ENCODE data around the gene NCAM1. TPM values are rescaled to one million over a fixed set of nuclear protein-coding genes. Genes with fewer than 3 reads are reported as not detected.

Gene NCAM1
- total and polyA plus RNA-seq, 9 of the 15 experiments (the other 6 are each of a cell fraction or from before 2014, with no cell fraction given) = 0.09 to 0.23 TPM; not detected in 7

GRCh38 chr11:113176599-113177360 lies 215.6 kb downstream of the NCAM1 start (continued):
- TF ChIP-seq TFAP4 (CRISPR knock-in tag; IDR thresholded peaks at IDR 0.05; ENCODE audit: borderline replicate concordance) = no peak
- no peak for TF ChIP-seq CTBP1 (IDR thresholded peaks at IDR 0.05; ENCODE audit: borderline replicate concordance)

GRCh38 chr11:113177671-113178070 lies 216.5 kb downstream of the NCAM1 start:
- Histone ChIP-seq H2AFZ (ENCODE audit: low read depth, low read length) (no peak overlapping the region), H4K20me1 (replicated peaks; ENCODE audit: control insufficient read depth, insufficient read depth, low read length) (no peaks in the 10 kb centered on the region), H3K4me3 (no peak overlapping the region), H3K9ac (ENCODE audit: insufficient read depth in 1 of 2, low read depth in 2 of 2, low read length in 2 of 2) (no peak overlapping the region), H3K9me1 (ENCODE audit: control insufficient read depth, insufficient read depth, low read length) (no peaks in the 10 kb centered on the region), H3K9me3 (replicated peaks; ENCODE audit: control insufficient read depth, insufficient read depth, low read depth, low read length) (no peaks in the 10 kb centered on the region), H3K27ac (ENCODE audit: extremely low read depth, low read depth, low read length) (no peak overlapping the region), H3K27me3 (ENCODE audit: control insufficient read depth in 2 of 2, insufficient read depth in 2 of 2, low read length in 2 of 2) (peaks cover 2 to 27% of the 10 kb centered on the region in 2 experiments; a peak in 4 of 5 replicates), H3K4me1 (replicated peaks in 1 of 2; ENCODE audit: control insufficient read depth in 2 of 2, insufficient read depth in 2 of 2, low read length in 2 of 2) (no peaks in the 10 kb centered on the region), H3K79me2 (ENCODE audit: control insufficient read depth, insufficient read depth, low read length) (no peaks in the 10 kb centered on the region), H3K36me3 (ENCODE audit: control insufficient read depth, insufficient read depth, low read length) (no peaks in the 10 kb centered on the region), H3K4me2 (ENCODE audit: insufficient read depth, low read length) (no peak overlapping the region)
- no peak for ATAC-seq
- TF ChIP-seq ZNF780A (CRISPR knock-in tag; IDR thresholded peaks at IDR 0.05) (no peak), XRCC4 (IDR thresholded peaks at IDR 0.05; ENCODE audit: extremely low read depth, insufficient read depth, insufficient read length) (no peak), ATF4 (CRISPR knock-in tag; IDR thresholded peaks at IDR 0.05) (no peak)
- in situ Hi-C loops (cut with MboI) (no loop called here), intact Hi-C loops (cut with micrococcal nuclease) (no loop called here)
- WGBS (ENCODE audit: insufficient coverage, low coverage, missing lambda C conversion rate) = 0% methylated on average over 5 of the region's 5 CpGs
- DNase-seq (ENCODE audit: extremely low read depth in 1 of 4, low spot score in 3 of 4) = no peak
- CTCF ChIA-PET (ENCODE audit: low intra/inter-chr PET ratio) = no interaction called here
- no TSS peak for BruUV-seq (replicated peaks)
- POLR2A ChIA-PET = no interaction called here
- FAIRE-seq = no peak

All from K562 (cell line).